ENCODE results near the gene PHF23.

GRCh38 chr17:7186241-7186640 lies 53.0 kb downstream of the PHF23 start:
- TF ChIP-seq, protein P1, sequence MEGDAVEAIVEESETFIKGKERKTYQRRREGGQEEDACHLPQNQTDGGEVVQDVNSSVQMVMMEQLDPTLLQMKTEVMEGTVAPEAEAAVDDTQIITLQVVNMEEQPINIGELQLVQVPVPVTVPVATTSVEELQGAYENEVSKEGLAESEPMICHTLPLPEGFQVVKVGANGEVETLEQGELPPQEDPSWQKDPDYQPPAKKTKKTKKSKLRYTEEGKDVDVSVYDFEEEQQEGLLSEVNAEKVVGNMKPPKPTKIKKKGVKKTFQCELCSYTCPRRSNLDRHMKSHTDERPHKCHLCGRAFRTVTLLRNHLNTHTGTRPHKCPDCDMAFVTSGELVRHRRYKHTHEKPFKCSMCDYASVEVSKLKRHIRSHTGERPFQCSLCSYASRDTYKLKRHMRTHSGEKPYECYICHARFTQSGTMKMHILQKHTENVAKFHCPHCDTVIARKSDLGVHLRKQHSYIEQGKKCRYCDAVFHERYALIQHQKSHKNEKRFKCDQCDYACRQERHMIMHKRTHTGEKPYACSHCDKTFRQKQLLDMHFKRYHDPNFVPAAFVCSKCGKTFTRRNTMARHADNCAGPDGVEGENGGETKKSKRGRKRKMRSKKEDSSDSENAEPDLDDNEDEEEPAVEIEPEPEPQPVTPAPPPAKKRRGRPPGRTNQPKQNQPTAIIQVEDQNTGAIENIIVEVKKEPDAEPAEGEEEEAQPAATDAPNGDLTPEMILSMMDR (IDR thresholded peaks at IDR 0.05) = no peak
- no peak for TF ChIP-seq POLR2A (IDR thresholded peaks at IDR 0.05)

Data from ovary (tissue), 3 donors.